GM20000 (cell line): ENCODE data around the gene RPL38.
A peak's percentile ranks its signal among the peaks of the same experiment; 100 is the strongest.

Source experiments
- DNase-seq: peaks from one replicate; pipeline ENCODE4 v3.0.0; 2012; ENCODE audit warnings: low spot score
- TF ChIP-seq, protein P1 (sequence below): IDR thresholded peaks from 2 replicates; pipeline ENCODE4 v1.5.1; 2012; ENCODE audit warnings: mild to moderate bottlenecking, control low read depth; ENCODE audit errors: extremely low read depth, missing control alignments

RPL38 gene

DNA sequence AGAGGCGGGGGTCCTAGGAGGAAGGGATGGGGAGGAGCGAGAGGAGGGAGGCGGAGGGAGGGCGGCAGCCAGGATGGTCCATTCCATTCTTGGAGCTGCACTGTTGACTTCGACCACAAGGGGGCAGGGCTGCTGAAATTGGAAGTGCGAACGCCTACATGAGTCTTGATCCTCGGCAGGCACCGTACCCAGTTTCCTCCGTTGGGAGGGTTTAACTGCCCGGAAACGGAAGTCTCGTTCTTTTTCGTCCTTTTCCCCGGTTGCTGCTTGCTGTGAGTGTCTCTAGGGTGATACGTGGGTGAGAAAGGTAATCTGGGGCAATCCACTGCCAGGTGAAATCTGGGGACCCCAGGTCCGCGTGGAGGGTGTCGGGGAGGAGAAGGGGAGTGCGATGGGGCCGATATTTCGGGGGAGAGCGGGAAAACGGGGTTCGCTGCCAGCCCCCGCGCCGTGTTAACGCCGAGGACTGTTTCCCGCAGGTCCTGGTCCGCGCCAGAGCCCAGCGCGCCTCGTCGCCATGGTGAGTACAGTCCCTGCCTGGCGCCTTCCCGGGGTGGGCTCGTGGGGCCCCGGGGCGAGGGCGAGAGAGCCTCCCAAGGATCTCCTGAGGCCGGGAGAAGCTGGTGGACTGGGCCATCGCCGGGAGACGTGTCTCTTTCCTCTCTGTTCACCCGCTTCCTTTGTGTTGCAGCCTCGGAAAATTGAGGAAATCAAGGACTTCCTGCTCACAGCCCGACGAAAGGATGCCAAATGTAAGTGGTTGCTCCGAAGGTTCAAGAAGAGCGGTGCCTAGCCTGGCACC is at the start of gene RPL38:
TSS of gene RPL38 (plus strand) at position 240 of the 802 bp plus-strand sequence. CDS start at position 518, 278 bp downstream.
- peak; percentile 94 for DNase-seq
- TF ChIP-seq, protein P1, sequence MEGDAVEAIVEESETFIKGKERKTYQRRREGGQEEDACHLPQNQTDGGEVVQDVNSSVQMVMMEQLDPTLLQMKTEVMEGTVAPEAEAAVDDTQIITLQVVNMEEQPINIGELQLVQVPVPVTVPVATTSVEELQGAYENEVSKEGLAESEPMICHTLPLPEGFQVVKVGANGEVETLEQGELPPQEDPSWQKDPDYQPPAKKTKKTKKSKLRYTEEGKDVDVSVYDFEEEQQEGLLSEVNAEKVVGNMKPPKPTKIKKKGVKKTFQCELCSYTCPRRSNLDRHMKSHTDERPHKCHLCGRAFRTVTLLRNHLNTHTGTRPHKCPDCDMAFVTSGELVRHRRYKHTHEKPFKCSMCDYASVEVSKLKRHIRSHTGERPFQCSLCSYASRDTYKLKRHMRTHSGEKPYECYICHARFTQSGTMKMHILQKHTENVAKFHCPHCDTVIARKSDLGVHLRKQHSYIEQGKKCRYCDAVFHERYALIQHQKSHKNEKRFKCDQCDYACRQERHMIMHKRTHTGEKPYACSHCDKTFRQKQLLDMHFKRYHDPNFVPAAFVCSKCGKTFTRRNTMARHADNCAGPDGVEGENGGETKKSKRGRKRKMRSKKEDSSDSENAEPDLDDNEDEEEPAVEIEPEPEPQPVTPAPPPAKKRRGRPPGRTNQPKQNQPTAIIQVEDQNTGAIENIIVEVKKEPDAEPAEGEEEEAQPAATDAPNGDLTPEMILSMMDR: peak; percentile 92

DNA sequence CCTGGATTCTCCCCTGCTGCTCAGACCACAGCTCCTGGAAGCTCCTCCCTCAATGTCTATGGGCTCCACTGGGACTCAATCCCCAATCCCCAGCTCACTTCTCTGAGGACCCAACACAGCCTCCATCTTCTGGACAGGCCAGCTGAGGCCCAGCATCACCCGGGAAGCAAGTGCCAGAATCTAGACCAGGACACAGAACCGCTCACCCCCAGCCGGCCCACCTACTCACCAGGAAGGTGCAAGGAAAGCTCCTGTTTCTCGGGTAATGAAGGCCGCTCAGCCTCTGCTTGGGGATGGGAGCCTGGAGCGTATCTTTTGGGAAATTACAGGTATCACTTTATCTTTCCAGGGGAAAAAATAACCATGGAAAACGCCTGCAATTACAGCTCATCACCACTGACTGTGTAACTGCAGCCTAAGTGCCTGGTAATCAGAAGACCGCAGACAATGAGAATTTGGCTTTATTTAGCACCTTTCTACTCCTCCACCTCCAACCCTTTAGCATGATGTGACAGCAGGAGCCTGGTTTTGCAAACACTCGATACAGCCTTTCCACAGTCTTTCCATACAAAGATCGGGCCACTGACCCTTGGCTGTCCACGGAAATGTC is 49.6 kb upstream of the RPL38 start:
- TF ChIP-seq, protein P1: no peak
- DNase-seq: no peak

DNA sequence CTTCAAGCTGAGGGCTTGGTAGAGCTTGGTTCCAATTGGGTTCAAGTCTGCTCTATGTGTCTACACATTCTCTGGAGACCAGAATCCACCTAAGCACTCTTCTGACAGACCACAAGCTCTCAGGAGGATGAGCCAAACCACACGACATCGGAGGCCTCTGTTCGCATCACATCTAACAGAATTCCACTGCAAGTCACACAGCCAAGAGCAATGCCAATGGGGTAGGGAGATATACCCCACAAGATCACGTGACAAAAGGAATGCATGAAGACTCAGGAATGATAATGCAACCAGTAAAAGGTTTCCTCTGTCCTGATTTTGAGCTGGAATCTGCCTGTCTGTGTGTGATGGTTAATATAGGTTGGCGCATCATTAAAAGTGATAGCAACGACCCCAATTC is 46.6 kb upstream of the RPL38 start:
- TF ChIP-seq, protein P1: no peak
- no peak for DNase-seq

DNA sequence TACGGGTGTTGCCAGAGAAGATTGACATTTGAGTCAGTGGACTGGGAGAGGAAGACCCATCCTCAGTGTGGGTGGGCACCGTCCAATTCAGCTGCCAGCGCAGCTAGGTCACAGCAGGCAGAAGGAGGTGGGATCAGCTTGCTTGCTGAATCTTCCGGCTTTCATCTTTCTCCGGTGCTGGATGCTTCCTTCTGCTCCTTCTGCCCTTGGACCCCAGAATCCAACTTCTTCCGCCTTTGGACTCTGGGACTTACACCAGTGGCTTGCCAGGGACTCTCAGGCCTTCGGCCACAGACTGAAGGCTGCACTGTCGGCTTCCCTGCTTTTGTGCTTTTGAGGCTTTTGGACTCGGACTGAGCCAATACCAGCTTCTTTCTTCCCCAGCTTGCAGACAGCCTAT is 46.1 kb upstream of the RPL38 start:
- no peak for DNase-seq
- TF ChIP-seq, protein P1: no peak

DNA sequence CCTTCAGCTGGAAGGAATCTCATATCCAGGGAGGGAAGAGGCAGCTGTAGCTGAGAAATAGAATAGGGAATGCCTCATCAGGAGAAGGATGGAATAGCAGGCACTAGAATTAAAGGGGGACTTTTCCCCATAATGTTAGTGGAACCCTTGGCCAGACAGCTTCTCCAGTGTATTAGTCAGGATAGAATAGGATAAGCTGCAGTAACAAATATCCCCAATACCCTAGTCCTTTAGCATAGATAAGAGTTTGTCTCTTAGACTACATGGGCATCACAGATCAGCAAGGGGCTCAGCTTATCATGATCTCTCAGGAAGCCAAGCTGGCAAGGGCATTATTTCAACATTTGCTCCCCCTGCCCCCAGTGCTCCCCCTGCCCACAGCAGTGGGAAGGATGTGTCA is 44.7 kb upstream of the RPL38 start:
- DNase-seq: no peak
- TF ChIP-seq, protein P1: no peak

DNA sequence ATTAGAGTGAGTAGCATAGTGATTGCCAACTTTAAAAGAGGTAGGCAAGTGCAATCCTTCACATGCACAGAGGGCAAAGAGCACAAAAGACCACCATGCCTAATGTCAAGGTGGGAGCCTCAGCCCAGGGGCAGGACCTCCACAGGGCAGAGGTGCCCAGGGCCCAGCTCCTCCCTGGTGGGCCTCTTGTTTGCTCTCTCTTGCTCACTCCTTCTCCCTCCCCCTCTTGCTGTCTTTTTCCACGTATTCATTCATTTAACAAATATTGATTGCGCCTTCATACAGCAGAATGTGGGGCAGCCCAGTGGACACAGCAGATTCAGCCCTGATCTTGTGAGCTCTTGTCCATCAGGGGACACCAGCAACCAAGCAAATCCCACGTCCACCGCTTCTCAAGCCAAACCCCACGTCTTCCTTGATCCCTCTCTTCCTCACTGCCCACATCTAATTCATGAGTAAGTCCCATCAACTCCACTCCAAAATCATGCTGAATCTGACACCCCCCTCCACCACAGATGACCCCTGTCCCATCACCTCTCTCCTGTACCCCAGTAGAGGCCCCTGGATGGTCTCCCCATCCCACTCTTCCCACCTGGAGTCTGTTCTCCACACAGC is 44.1 kb upstream of the RPL38 start:
- DNase-seq: no peak
- TF ChIP-seq, protein P1: no peak
